Uterus (tissue), 2 donors: ENCODE measurements around the gene KLRC2.

Experiments used
- CTCF ChIP-seq, 4 experiments: fragments of 200-600 bp in 2 of 4; fragments of 450-650 bp in 2 of 4; sonication (generic) in 2 of 4; IDR thresholded peaks; one replicate each; pipeline ENCODE4 v1.5.1; 2016 to 2019; ENCODE audit warnings: antibody characterized with exemption in 4 of 4, mild to moderate bottlenecking in 2 of 4, moderate library complexity in 1 of 4
- POLR2A ChIP-seq, 2 donors: fragments of 450-650 bp; IDR thresholded peaks; one replicate each; pipeline ENCODE4 v1.6.1; 2016; ENCODE audit warnings: antibody characterized with exemption in 2 of 2, mild to moderate bottlenecking in 1 of 2, moderate library complexity in 1 of 2

DNA sequence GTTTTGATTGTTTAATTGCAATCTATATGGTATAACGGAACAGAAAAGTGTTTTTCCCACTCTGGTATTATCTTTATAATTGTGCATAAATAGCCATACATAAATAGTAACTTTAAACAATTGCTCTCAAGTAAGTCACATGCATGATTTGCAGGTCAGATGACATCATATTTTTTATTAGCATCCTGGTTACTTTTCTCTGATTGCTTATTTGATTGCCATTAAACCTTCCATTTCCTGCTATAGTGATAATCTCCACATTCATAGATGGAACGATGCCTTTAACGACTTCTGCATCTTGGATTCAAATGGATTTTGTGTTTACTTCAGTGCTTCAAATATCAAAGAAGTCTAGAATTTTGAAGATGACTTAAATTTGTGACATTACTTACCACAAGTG is 42.5 kb downstream of the KLRC2 start:
- TF ChIP-seq POLR2A (IDR thresholded peaks at IDR 0.05) (no peak), CTCF (IDR thresholded peaks at IDR 0.05) (no peak)
